Sigmoid colon (tissue), 7 donors: ENCODE results near the gene KIF17. TPM values are rescaled to one million over a fixed set of nuclear protein-coding genes. Genes with fewer than 3 reads are reported as not detected.

Experiments used
- DNase-seq: peaks from one replicate; pipeline ENCODE4 v3.0.0-alpha.2; 2019
- H3K27ac ChIP-seq, 4 donors: fragments of 200-600 bp; sonication (generic); one replicate each; pipeline ENCODE4 v1.5.1; 2016 to 2019; ENCODE audit warnings: mild to moderate bottlenecking in 1 of 4
- H3K27me3 ChIP-seq, 3 donors: fragments of 200-600 bp; sonication (generic); one replicate each; pipeline ENCODE4 v1.5.1; 2019; ENCODE audit warnings: mild to moderate bottlenecking in 1 of 3
- H3K36me3 ChIP-seq, 4 donors: fragments of 200-600 bp; sonication (generic); one replicate each; pipeline ENCODE4 v1.5.1; 2016 to 2019
- H3K4me1 ChIP-seq, 4 donors: fragments of 200-600 bp; sonication (generic); one replicate each; pipeline ENCODE4 v1.5.1; 2017 to 2019
- H3K4me3 ChIP-seq, 4 donors: fragments of 200-600 bp; sonication (generic); one replicate each; pipeline ENCODE4 v1.5.1; 2017 to 2019; ENCODE audit warnings: mild to moderate bottlenecking in 2 of 4, moderate library complexity in 1 of 4
- H3K9me3 ChIP-seq, 4 donors: fragments of 200-600 bp in 3 of 4; sonication (generic) in 3 of 4; one replicate each; pipeline versions ENCODE4 v1.5.1 to v1.6.1; 2013 to 2019
- EP300 ChIP-seq, 4 donors: sonication (generic); formaldehyde crosslinking; IDR thresholded peaks; one replicate each; pipeline ENCODE4 v1.6.1; 2017; ENCODE audit warnings: antibody characterized with exemption in 4 of 4
- POLR2A ChIP-seq, 2 donors: fragments of 450-650 bp; IDR thresholded peaks; one replicate each; pipeline ENCODE4 v1.6.1; 2016; ENCODE audit warnings: antibody characterized with exemption in 2 of 2, mild to moderate bottlenecking in 2 of 2, moderate library complexity in 2 of 2
- POLR2AphosphoS5 ChIP-seq, 4 donors: sonication (generic); formaldehyde crosslinking; IDR thresholded peaks; one replicate each; pipeline ENCODE4 v1.6.1; 2017; ENCODE audit warnings: antibody characterized with exemption in 4 of 4
- WGBS, 2 donors: extraction: QIAGEN DNeasy Blood & Tissue Kit; methylation state at CpG; one replicate each; pipeline ENCODE4 v1.1.7; 2013; 5-methylcytosine and 5-hydroxymethylcytosine counted together
- intact Hi-C: fragments of 100-400 bp; cut with DNase I; formaldehyde crosslinking; loops from one replicate; pipeline ENCODE4 v1.15.1; 2023
- polyA plus RNA-seq, 3 donors: library from polyadenylated mRNA; stranded (reverse); fragments of 200-250 nt; gene quantifications; one replicate each; pipeline ENCODE4 v1.2.3, GENCODE V29; 2013
- total RNA-seq, 4 donors: library from RNA; depleted of rRNA; stranded (reverse); fragments of >200 nt; gene quantifications; one replicate each; pipeline ENCODE4 v1.1.0, GENCODE V29; 2016
- TF ChIP-seq, protein P1 (sequence below), 4 experiments: fragments of 450-650 bp in 3 of 4; fragments of 200-600 bp in 1 of 4; IDR thresholded peaks; one replicate each; pipeline ENCODE4 v1.5.1; 2016 to 2019; ENCODE audit warnings: antibody characterized with exemption in 4 of 4, mild to moderate bottlenecking in 3 of 4, moderate library complexity in 2 of 4
- donor health status: healthy with polysubstance abuse.
- donor health status: Bipolar disorder and iron deficiency.
- donor health status: healthy.

Gene KIF17
- total and polyA plus RNA-seq, 7 donors, result 0.54 to 2.4 (median 1.4) TPM

DNA sequence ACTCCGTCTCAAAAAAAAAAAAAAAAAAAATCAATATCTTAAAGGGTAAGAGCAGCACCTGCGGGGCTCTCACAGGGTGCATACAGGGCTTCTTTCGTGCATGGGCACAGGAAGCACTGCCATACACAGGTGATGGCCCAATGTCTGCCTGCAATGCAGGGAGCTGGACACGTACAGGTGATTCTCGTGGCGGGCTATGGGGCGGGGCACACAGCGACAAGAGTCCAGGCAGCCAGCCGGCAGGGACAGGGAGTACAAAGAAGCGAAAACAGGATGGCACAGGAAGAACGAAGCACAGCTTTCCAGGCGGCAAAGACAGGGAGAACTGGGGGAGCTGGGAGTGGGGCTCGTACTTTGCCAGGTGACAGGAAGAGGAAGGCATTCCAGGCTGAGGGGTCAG, 1.6 kb downstream of the KIF17 start:
- Histone ChIP-seq H3K4me3 (no peak overlapping the region), H3K27ac (no peak overlapping the region), H3K9me3 (no peaks in the 10 kb centered on the region), H3K4me1 (peaks cover 0 to 13% (median 10%) of the 10 kb centered on the region in 4 donors), H3K27me3 (peaks cover 0 to 3% (median 0%) of the 10 kb centered on the region in 3 donors), H3K36me3 (no peaks in the 10 kb centered on the region)
- no peak for DNase-seq
- intact Hi-C loops, result no loop called here
- 23 to 72% methylated on average over 13 of the region's 13 CpGs for WGBS, 2 donors
- TF ChIP-seq, protein P1, sequence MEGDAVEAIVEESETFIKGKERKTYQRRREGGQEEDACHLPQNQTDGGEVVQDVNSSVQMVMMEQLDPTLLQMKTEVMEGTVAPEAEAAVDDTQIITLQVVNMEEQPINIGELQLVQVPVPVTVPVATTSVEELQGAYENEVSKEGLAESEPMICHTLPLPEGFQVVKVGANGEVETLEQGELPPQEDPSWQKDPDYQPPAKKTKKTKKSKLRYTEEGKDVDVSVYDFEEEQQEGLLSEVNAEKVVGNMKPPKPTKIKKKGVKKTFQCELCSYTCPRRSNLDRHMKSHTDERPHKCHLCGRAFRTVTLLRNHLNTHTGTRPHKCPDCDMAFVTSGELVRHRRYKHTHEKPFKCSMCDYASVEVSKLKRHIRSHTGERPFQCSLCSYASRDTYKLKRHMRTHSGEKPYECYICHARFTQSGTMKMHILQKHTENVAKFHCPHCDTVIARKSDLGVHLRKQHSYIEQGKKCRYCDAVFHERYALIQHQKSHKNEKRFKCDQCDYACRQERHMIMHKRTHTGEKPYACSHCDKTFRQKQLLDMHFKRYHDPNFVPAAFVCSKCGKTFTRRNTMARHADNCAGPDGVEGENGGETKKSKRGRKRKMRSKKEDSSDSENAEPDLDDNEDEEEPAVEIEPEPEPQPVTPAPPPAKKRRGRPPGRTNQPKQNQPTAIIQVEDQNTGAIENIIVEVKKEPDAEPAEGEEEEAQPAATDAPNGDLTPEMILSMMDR (IDR thresholded peaks at IDR 0.05), result no peak
- TF ChIP-seq POLR2AphosphoS5 (IDR thresholded peaks at IDR 0.05), result no peak
- TF ChIP-seq EP300 (IDR thresholded peaks at IDR 0.05), result no peak
- TF ChIP-seq POLR2A (IDR thresholded peaks at IDR 0.05), result no peak

DNA sequence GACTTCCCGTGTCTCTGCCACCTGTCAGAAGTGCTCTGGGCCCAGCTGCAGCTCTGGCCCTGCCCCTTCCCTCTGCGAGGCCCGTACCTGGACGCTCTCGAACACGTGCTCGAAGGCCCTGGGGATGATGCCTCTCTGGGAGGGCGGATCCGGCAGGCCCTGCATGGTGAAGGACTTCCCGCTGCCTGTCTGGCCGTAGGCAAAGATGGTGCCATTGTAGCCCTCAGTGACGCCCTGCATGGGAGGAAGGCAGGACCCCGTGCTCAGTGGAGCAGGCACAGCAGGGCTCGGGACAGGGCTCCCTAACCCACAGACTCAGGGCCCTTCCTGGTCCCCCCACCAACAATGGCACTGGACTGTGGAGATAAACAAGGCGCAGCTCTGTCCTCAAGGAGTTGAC, 2.4 kb downstream of the KIF17 start:
- no peaks in the 10 kb centered on the region for H3K9me3 ChIP-seq
- H3K27ac ChIP-seq, result no peak overlapping the region
- peaks cover 0 to 13% (median 10%) of the 10 kb centered on the region in 4 donors for H3K4me1 ChIP-seq
- TF ChIP-seq, protein P1 (IDR thresholded peaks at IDR 0.05), result no peak
- TF ChIP-seq POLR2AphosphoS5 (IDR thresholded peaks at IDR 0.05) (no peak), POLR2A (IDR thresholded peaks at IDR 0.05) (no peak), EP300 (IDR thresholded peaks at IDR 0.05) (no peak)
- no peaks in the 10 kb centered on the region for H3K36me3 ChIP-seq
- no peak overlapping the region for H3K4me3 ChIP-seq
- no peak for DNase-seq
- peaks cover 0 to 3% (median 0%) of the 10 kb centered on the region in 3 donors for H3K27me3 ChIP-seq
- WGBS, 2 donors, result 82 to 83% methylated on average over 15 of the region's 15 CpGs
- intact Hi-C loops, result no loop called here

DNA sequence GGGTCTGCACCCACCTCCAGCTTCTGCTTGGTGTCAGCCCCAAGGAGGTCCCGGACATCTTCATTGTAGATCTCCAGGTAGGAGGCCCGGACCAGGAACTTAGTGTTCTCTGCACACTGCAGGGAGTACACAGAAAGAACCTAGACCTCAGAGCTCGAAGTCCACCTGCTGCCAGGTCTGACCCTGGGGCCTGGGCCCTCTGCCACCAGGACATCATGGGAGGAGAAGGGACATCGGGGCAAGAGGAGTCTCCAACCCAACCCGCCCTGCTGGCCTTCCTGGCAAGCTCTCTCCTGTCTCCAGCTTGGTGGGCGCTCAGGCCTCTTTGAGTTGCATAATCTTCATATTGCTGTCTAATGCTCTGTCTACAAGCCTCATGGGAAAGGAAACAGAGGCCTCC, 4.4 kb downstream of the KIF17 start:
- Histone ChIP-seq H3K27ac (no peak overlapping the region), H3K27me3 (peaks cover 0 to 3% (median 0%) of the 10 kb centered on the region in 3 donors), H3K4me3 (no peak overlapping the region), H3K4me1 (peaks cover 0 to 13% (median 10%) of the 10 kb centered on the region in 4 donors), H3K36me3 (no peaks in the 10 kb centered on the region), H3K9me3 (no peaks in the 10 kb centered on the region)
- no peak for TF ChIP-seq POLR2A (IDR thresholded peaks at IDR 0.05)
- TF ChIP-seq, protein P1 (IDR thresholded peaks at IDR 0.05), result no peak
- TF ChIP-seq EP300 (IDR thresholded peaks at IDR 0.05), result no peak
- TF ChIP-seq POLR2AphosphoS5 (IDR thresholded peaks at IDR 0.05), result no peak
- 77 to 93% methylated on average over 6 of the region's 6 CpGs for WGBS, 2 donors
- intact Hi-C loops, result no loop called here
- no peak for DNase-seq

DNA sequence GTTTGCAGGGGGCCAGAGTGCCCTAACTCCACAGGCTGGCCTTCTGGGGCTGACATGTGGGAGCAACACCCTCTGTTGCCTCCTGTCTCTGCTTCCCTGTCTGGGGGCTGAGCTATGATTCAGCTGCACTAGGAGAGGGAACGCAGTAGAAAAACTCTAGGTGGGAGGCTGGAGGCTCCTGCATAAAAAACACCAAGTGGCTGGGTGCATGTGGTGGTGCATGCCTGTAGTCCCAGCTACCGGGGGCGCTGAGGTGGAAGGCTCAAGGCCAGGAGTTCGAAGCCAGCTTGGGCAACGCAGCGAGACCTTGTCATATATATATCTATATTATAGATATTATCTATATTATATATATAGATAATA, 5.6 kb downstream of the KIF17 start:
- no peak for DNase-seq
- TF ChIP-seq, protein P1 (IDR thresholded peaks at IDR 0.05), result no peak
- TF ChIP-seq POLR2A (IDR thresholded peaks at IDR 0.05) (no peak), POLR2AphosphoS5 (IDR thresholded peaks at IDR 0.05) (no peak), EP300 (IDR thresholded peaks at IDR 0.05) (no peak)
- H3K27me3 ChIP-seq, result peaks cover 0 to 3% (median 0%) of the 10 kb centered on the region in 3 donors
- 84 to 89% methylated on average over 6 of the region's 6 CpGs for WGBS, 2 donors
- no peaks in the 10 kb centered on the region for H3K9me3 ChIP-seq
- H3K4me1 ChIP-seq, result peaks cover 0 to 2% (median 2%) of the 10 kb centered on the region in 4 donors
- H3K4me3 ChIP-seq, result no peak overlapping the region
- no peak overlapping the region for H3K27ac ChIP-seq
- intact Hi-C loops, result no loop called here
- H3K36me3 ChIP-seq, result no peaks in the 10 kb centered on the region
